ENCODE results near the gene FAM171A1.

Gene FAM171A1

DNA sequence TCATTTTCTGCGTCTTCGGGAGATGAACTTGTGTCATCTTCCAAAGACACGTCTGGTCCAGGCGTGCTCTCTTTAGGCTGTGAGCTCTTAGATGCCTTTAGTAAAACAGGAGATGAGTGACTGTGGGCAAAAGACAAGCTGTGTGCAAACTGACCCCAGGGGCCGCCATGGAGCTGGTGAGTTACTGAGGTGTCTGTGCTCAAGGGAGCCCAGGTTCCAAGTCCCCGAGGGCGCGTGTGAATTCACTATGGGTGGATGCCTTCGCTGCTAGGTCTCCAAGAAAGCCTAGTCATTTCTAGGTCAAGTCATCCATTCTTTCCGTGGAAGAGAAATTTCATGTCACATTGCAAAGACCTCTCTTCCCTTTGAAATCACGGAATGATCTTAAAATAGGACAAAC lies 118.7 kb downstream of the FAM171A1 start:
- Histone ChIP-seq H2BK15ac (ENCODE audit: low read depth, poor library complexity, severe bottlenecking) (no peak overlapping the region), H3K9ac (ENCODE audit: low read length) (no peak overlapping the region), H3K27ac (ENCODE audit: low read length, poor library complexity, severe bottlenecking) (no peak overlapping the region), H3K4me3 (ENCODE audit: insufficient read depth in 1 of 2, low read depth in 1 of 2, low read length in 2 of 2) (no peak overlapping the region), H4K91ac (ENCODE audit: low read length) (no peak overlapping the region), H3K4me2 (ENCODE audit: low read length, poor library complexity, severe bottlenecking) (no peak overlapping the region), H2AK5ac (ENCODE audit: low read length, severe bottlenecking) (no peak overlapping the region), H3K9me3 (ENCODE audit: control insufficient read depth, low read length) (no peaks in the 10 kb centered on the region), H4K8ac (ENCODE audit: low read length) (no peak overlapping the region), H3K27me3 (ENCODE audit: control insufficient read depth in 1 of 2, insufficient read depth in 1 of 2, low read length in 2 of 2) (no peaks in the 10 kb centered on the region), H3K4me1 (ENCODE audit: control insufficient read depth, insufficient read depth, low read depth, low read length) (peaks cover 19% of the 10 kb centered on the region), H2AFZ (ENCODE audit: low read depth, low read length) (no peak overlapping the region), H3K36me3 (ENCODE audit: control insufficient read depth in 1 of 2, insufficient read depth in 2 of 2, low read depth in 1 of 2, low read length in 2 of 2) (peaks cover 3% of the 10 kb centered on the region in 2 experiments), H3K4ac (ENCODE audit: low read depth in 1 of 2, low read length in 2 of 2) (no peak overlapping the region), H2BK5ac (ENCODE audit: low read depth, low read length, poor library complexity, severe bottlenecking) (no peak overlapping the region), H2BK12ac (ENCODE audit: low read length in 2 of 2) (no peak overlapping the region), H2BK120ac (ENCODE audit: low read depth, low read length) (no peak overlapping the region), H3K23ac (ENCODE audit: low read length in 2 of 2) (no peak overlapping the region), H3K79me1 (replicated peaks; ENCODE audit: low read length, poor library complexity, severe bottlenecking) (peaks cover 20% of the 10 kb centered on the region), H3K18ac (ENCODE audit: low read depth in 1 of 2, low read length in 2 of 2) (no peak overlapping the region), H3K14ac (ENCODE audit: low read length in 2 of 2) (no peak overlapping the region)
- no peak for DNase-seq
- WGBS: 97% methylated on average over 11 of the region's 11 CpGs

- H3K27me3 ChIP-seq (ENCODE audit: control insufficient read depth in 1 of 2, insufficient read depth in 1 of 2, low read length in 2 of 2): no peaks in the 10 kb centered on the region
- H3K9ac ChIP-seq (ENCODE audit: low read length): no peak overlapping the region
- H2AFZ ChIP-seq (ENCODE audit: low read depth, low read length): no peak overlapping the region
- no peak overlapping the region for H2AK5ac ChIP-seq (ENCODE audit: low read length, severe bottlenecking)
- peaks cover 18% of the 10 kb centered on the region for H3K79me1 ChIP-seq (replicated peaks; ENCODE audit: low read length, poor library complexity, severe bottlenecking)
- H3K14ac ChIP-seq (ENCODE audit: low read length in 2 of 2): no peak overlapping the region
- no peak for DNase-seq
- no peak overlapping the region for H3K27ac ChIP-seq (ENCODE audit: low read length, poor library complexity, severe bottlenecking)
- no peak overlapping the region for H3K23ac ChIP-seq (ENCODE audit: low read length in 2 of 2)
- H4K91ac ChIP-seq (ENCODE audit: low read length): no peak overlapping the region
- no peak overlapping the region for H3K4me2 ChIP-seq (ENCODE audit: low read length, poor library complexity, severe bottlenecking)
- H3K4ac ChIP-seq (ENCODE audit: low read depth in 1 of 2, low read length in 2 of 2): no peak overlapping the region
- no peak overlapping the region for H3K4me3 ChIP-seq (ENCODE audit: insufficient read depth in 1 of 2, low read depth in 1 of 2, low read length in 2 of 2)
- no peak overlapping the region for H4K8ac ChIP-seq (ENCODE audit: low read length)
- peaks cover 15% of the 10 kb centered on the region for H3K4me1 ChIP-seq (ENCODE audit: control insufficient read depth, insufficient read depth, low read depth, low read length)
- H3K36me3 ChIP-seq (ENCODE audit: control insufficient read depth in 1 of 2, insufficient read depth in 2 of 2, low read depth in 1 of 2, low read length in 2 of 2): peaks cover 3% of the 10 kb centered on the region in 2 experiments
- 97% methylated on average over 11 of the region's 11 CpGs for WGBS
- H3K18ac ChIP-seq (ENCODE audit: low read depth in 1 of 2, low read length in 2 of 2): no peak overlapping the region
- no peaks in the 10 kb centered on the region for H3K9me3 ChIP-seq (ENCODE audit: control insufficient read depth, low read length)
- H2BK15ac ChIP-seq (ENCODE audit: low read depth, poor library complexity, severe bottlenecking): no peak overlapping the region
- H2BK12ac ChIP-seq (ENCODE audit: low read length in 2 of 2): no peak overlapping the region
- H2BK120ac ChIP-seq (ENCODE audit: low read depth, low read length): no peak overlapping the region
- H2BK5ac ChIP-seq (ENCODE audit: low read depth, low read length, poor library complexity, severe bottlenecking): no peak overlapping the region
These were observed 119.2 kb downstream of the FAM171A1 start for GRCh38 chr10:15251791-15252380.

- Histone ChIP-seq H3K18ac (ENCODE audit: low read depth in 1 of 2, low read length in 2 of 2) (no peak overlapping the region), H3K23ac (ENCODE audit: low read length in 2 of 2) (no peak overlapping the region), H4K8ac (ENCODE audit: low read length) (no peak overlapping the region), H2BK15ac (ENCODE audit: low read depth, poor library complexity, severe bottlenecking) (no peak overlapping the region), H3K9me3 (ENCODE audit: control insufficient read depth, low read length) (no peaks in the 10 kb centered on the region), H2BK120ac (ENCODE audit: low read depth, low read length) (no peak overlapping the region), H4K91ac (ENCODE audit: low read length) (no peak overlapping the region), H2BK12ac (ENCODE audit: low read length in 2 of 2) (no peak overlapping the region), H2AFZ (ENCODE audit: low read depth, low read length) (no peak overlapping the region), H3K4me3 (ENCODE audit: insufficient read depth in 1 of 2, low read depth in 1 of 2, low read length in 2 of 2) (no peak overlapping the region), H3K14ac (ENCODE audit: low read length in 2 of 2) (no peak overlapping the region), H2BK5ac (ENCODE audit: low read depth, low read length, poor library complexity, severe bottlenecking) (no peak overlapping the region), H3K9ac (ENCODE audit: low read length) (no peak overlapping the region), H3K4ac (ENCODE audit: low read depth in 1 of 2, low read length in 2 of 2) (no peak overlapping the region), H2AK5ac (ENCODE audit: low read length, severe bottlenecking) (no peak overlapping the region), H3K4me2 (ENCODE audit: low read length, poor library complexity, severe bottlenecking) (no peak overlapping the region), H3K27me3 (ENCODE audit: control insufficient read depth in 1 of 2, insufficient read depth in 1 of 2, low read length in 2 of 2) (no peaks in the 10 kb centered on the region), H3K27ac (ENCODE audit: low read length, poor library complexity, severe bottlenecking) (no peak overlapping the region), H3K36me3 (ENCODE audit: control insufficient read depth in 1 of 2, insufficient read depth in 2 of 2, low read depth in 1 of 2, low read length in 2 of 2) (peaks cover 0 to 9% of the 10 kb centered on the region in 2 experiments), H3K4me1 (ENCODE audit: control insufficient read depth, insufficient read depth, low read depth, low read length) (peaks cover 18% of the 10 kb centered on the region), H3K79me1 (replicated peaks; ENCODE audit: low read length, poor library complexity, severe bottlenecking) (peaks cover 18% of the 10 kb centered on the region)
- WGBS: no CpG with 5 or more reads among the region's 3 CpGs
- DNase-seq: peak; percentile 8
These were observed 125.6 kb downstream of the FAM171A1 start for GRCh38 chr10:15245530-15245929.

- Histone ChIP-seq H3K4me3 (ENCODE audit: insufficient read depth in 1 of 2, low read depth in 1 of 2, low read length in 2 of 2) (no peak overlapping the region), H3K23ac (ENCODE audit: low read length in 2 of 2) (no peak overlapping the region), H3K79me1 (replicated peaks; ENCODE audit: low read length, poor library complexity, severe bottlenecking) (peaks cover 16% of the 10 kb centered on the region), H4K8ac (ENCODE audit: low read length) (no peak overlapping the region), H2AFZ (ENCODE audit: low read depth, low read length) (no peak overlapping the region), H2AK5ac (ENCODE audit: low read length, severe bottlenecking) (no peak overlapping the region), H3K14ac (ENCODE audit: low read length in 2 of 2) (no peak overlapping the region), H3K27ac (ENCODE audit: low read length, poor library complexity, severe bottlenecking) (no peak overlapping the region), H3K4me2 (ENCODE audit: low read length, poor library complexity, severe bottlenecking) (no peak overlapping the region), H2BK15ac (ENCODE audit: low read depth, poor library complexity, severe bottlenecking) (no peak overlapping the region), H2BK12ac (ENCODE audit: low read length in 2 of 2) (no peak overlapping the region), H3K9me3 (ENCODE audit: control insufficient read depth, low read length) (no peaks in the 10 kb centered on the region), H3K36me3 (ENCODE audit: control insufficient read depth in 1 of 2, insufficient read depth in 2 of 2, low read depth in 1 of 2, low read length in 2 of 2) (peaks cover 0 to 9% of the 10 kb centered on the region in 2 experiments), H3K4me1 (ENCODE audit: control insufficient read depth, insufficient read depth, low read depth, low read length) (peaks cover 18% of the 10 kb centered on the region), H4K91ac (ENCODE audit: low read length) (no peak overlapping the region), H3K9ac (ENCODE audit: low read length) (no peak overlapping the region), H3K27me3 (ENCODE audit: control insufficient read depth in 1 of 2, insufficient read depth in 1 of 2, low read length in 2 of 2) (no peaks in the 10 kb centered on the region), H3K18ac (ENCODE audit: low read depth in 1 of 2, low read length in 2 of 2) (no peak overlapping the region), H2BK120ac (ENCODE audit: low read depth, low read length) (no peak overlapping the region), H2BK5ac (ENCODE audit: low read depth, low read length, poor library complexity, severe bottlenecking) (no peak overlapping the region), H3K4ac (ENCODE audit: low read depth in 1 of 2, low read length in 2 of 2) (no peak overlapping the region)
- DNase-seq: no peak
- WGBS: 90% methylated on average over 10 of the region's 12 CpGs
These were observed 126.4 kb downstream of the FAM171A1 start for GRCh38 chr10:15244635-15245197.
